ENCODE measurements around the gene CMBL. TPM values are rescaled to one million over a fixed set of nuclear protein-coding genes. Genes with fewer than 3 reads are reported as not detected.
"Not testable (repeated sequence)": the region's sequence is repeated elsewhere in the genome, so short reads cannot be mapped to it uniquely, and the experiment has no call there.

The CMBL gene
- polyA plus RNA-seq, 4 donors, result 43.2 to 60.2 (median 46.7) TPM

DNA sequence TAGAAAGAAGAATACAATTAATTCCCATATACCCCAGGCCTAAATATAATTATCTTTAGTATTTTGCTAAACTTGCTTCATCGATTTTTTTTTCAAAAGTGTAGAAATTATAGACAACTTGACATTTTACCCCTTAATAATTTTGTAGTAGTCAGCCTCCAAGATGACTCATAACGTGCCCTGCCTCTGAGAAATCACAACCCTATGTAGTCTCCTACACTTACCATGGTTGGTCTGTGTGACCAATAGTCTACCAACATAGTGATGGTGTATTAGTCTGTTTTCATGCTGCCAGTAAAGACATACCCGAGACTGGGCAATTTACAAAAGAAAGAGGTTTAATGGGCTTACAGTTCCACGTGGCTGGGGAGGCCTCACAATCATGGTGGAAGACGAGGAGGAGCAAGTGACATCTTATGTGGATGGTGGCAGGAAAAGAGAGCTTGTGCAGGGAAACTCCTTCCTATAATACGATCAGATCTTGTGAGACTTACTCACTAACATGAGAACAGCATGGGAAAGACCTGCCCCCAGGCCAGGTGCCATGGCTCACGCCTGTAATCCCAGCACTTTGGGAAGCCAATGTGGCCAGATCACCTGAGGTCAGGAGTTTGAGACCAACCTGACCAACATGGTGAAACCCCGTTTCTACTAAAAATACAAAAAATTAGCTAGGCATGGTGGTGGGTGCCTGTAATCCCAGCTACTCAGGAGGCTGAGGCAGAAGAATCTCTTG lies 3.3 kb upstream of the CMBL start:
- not testable (repeated sequence) for DNase-seq (ENCODE audit: low read depth in 4 of 4, low spot score in 3 of 4)

DNA sequence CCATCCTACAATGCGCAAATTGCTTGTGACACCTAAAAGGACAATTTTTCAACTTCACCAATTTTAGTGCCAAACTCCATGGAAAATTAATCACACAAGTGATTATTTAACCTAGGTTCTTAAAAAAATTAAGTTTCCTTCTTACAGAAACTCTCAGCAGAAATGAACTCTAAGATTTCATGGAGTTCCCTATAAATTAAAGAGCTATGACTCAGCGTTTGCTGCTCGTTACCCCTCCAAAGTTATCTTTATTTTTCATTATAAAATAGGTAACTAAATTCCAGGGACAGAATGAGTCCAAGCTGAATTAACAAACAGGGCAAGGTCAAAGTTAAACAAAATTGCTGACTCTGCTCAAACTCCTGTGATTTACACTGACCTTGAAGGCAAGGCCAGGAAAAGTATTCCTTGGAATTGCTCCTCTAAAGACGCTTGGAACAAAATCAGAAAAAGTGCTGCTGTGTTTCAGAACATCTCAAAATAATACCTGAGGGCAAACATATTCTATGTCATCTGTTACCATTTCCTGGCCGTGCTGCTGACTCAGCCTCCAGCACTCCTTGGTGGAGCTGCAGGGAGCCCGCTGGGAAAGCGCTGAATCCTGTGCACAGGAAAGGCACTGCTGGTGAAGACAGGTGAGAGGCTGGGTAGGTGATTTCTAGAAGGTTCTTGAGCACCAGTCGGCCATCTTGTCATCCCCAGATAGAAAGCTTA lies 2.5 kb upstream of the CMBL start:
- DNase-seq (ENCODE audit: low read depth in 4 of 4, low spot score in 3 of 4), result no peak

DNA sequence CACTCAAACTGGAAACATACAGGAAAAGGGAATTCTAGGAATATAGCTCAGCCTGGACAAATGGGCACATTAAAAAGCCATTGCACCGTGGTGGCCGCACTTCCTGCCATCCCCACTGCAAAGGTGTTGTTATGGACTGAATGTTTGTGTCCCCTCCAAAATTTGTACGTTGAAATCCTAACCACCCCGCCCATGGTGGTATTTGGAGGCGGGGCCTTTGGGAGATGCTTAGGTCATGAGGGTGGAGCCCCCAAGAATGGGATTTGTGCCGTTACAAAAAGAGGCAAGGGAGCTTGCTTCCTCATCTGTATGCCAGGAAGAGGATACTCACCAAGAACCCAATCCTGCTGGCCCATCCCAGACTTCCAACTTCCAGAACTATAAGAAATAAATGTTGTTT lies 1.1 kb upstream of the CMBL start:
- no peak for DNase-seq (ENCODE audit: low read depth in 4 of 4, low spot score in 3 of 4)

DNA sequence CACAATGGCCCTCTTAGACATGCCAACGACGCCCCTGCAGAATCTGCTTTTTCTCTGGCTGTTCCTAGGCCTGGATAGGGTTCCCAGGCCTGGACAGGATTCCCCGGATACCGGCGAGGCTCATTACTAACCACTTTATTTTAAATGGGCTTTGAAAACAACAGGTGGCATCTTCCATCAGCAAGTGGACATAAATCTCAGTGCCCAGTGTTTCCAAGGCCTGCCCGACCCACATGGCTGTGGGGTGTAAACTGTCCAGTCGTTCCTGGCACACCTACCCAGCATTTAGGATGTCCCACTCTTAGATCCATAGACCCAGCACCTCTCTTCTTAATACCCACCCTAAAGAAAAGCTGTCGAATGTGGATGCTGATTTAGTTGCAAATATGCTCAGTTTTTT lies 896 bp downstream of the CMBL start:
- no peak for DNase-seq (ENCODE audit: low read depth in 4 of 4, low spot score in 3 of 4)

DNA sequence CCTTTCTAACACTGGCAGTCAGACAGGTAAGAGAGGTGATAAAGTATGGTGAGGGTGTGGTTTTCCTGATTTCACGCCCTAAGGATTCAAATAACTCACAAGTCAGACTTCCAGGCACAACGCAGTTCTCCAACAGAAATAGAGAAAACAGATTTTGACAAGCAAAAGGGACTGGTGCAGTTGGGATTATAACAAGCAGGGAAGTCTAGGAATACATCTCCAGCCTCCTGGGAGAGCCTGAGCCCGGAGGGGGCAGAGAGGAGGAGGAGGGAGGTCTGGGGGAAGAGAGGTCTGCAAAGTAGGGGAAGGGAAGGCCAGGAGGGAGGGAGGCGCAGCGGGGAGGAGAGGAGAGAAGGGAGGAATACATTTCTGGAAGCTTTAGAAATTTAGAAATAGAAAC lies 1.6 kb downstream of the CMBL start:
- no peak for DNase-seq (ENCODE audit: low read depth in 4 of 4, low spot score in 3 of 4)

DNA sequence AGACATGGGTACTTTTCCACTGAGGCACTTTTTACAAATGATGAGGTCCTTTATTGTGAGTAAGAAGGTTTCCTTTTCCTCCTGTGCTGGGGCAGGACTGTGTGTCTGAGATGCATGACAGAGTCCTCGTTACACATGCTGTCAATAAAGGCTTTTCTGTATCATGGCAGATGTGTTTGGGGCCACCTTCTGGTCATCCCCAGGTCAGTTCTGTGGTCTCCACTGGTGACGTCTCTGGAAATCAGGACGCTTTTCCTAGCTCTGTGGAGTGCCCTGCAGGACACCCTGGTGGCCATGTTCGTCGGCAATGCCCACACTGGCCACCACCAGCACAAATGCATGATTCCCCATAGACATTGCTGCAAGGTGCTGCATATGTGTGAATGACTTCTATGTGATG lies 2.8 kb downstream of the CMBL start:
- DNase-seq (ENCODE audit: low read depth in 4 of 4, low spot score in 3 of 4), result no peak

DNA sequence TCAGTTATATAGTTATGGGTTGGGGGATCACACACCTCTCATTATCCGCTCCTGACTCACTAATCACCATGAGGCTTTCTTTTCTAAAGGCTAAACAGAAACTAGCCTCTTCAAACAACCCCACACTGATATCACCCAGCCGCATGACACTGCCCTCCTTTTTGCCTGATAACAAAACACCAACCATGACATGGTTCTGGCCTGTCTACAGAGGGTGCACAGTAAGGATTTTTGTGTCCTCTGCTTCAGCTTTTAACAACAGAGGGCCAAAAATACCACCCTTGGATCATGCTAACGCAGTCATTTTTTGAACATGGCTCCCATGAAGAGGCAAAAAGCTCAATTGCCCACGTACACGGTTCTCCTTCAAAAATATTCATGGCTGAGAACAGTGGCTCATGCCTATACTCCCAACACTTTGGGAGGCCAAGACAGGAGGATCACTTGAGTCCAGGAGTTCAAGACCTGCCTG lies 4.0 kb downstream of the CMBL start:
- no peak for DNase-seq (ENCODE audit: low read depth in 4 of 4, low spot score in 3 of 4)

DNA sequence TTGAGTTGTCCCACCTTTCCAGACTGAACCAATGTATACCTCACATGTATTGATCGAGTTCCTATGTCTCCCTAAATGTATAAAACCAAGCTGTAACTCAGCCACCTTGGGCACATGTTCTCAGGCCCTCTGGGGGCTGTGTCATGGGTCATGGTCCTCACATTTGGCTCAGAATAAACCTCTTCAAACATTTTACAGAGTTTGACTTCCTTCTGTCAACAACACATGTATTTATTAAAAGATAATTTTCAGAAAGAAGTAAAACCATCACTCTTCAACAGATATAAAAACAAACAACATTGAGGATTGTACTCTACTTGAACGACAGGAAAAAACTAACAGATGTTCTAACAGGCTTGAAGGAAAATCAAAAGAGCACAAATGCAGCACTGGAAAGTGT lies 4.5 kb downstream of the CMBL start:
- no peak for DNase-seq (ENCODE audit: low read depth in 4 of 4, low spot score in 3 of 4)

DNA sequence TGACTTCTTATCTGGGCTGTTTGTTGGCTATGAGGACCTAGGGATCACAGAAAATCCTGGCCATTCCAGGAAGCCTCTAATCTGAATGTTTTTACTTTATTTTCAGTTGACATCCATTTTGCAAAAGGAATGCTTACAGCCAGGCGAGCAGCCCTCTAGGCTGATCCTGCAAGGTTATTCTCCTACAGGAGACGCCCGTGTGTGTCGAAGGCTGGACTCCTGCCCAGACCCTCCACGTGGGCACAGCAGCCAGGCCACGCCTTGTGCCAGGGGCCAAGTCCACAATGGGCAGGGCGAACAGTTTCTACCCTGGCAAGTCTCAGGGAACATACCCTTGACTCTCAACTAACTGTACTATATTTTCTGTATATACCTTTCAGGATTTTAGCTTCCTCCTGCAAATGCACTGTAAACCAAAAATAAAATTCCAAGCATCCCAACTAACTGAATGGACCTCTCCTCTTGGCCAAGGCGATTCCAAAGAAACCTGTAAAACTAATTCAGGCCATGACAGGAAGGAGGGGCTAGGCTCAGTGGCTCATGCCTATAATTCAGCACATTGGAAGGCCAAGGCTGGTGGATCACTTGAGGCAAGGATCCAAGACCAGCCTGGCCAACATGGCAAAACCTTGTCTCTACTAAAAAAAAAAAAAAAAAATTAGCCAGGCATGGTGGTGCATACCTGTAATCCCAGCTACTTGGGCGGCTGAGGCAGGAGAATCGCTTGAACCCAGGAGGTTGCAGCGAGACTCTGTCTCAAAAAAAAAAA lies 5.7 kb downstream of the CMBL start:
- no peak for DNase-seq (ENCODE audit: low read depth in 4 of 4, low spot score in 3 of 4)

DNA sequence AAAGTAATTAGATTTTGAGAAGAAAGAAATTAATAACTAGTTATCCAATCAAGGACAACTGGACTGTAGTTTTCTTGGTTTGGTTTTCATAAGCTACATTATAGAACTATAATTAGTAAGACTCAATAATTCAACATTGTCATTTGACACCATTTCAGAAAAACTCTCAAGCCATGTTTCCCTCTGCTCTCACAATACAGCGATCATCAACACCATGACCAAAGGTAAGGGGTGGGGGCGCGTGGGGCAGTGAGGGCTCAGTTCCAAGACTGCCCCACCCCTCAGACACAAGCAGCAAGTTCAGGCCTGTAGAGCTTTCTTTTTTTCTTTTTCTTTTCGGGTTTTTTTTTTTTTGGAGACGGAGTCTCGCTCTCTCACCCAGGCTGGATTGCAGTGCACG lies 6.4 kb downstream of the CMBL start:
- no peak for DNase-seq (ENCODE audit: low read depth in 4 of 4, low spot score in 3 of 4)

DNA sequence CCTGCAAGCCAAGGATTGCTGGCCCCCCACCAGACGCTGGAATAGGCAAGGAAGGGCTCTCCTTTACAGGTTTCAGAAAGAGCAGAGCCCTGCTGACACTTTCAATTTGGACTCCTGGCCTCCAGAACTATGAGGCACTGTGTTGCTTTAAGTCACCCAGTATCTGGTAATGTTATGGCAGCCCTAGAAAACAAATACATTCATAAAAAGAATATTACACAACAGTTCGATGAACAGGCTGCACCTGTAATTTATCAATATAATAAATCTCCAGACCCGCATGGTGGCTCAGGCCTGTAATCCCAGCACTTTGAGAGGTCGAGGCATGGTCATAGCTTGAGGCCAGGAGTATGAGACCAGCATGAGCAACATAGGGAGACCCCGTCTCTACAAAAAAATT lies 7.5 kb downstream of the CMBL start:
- no peak for DNase-seq (ENCODE audit: low read depth in 4 of 4, low spot score in 3 of 4)

DNA sequence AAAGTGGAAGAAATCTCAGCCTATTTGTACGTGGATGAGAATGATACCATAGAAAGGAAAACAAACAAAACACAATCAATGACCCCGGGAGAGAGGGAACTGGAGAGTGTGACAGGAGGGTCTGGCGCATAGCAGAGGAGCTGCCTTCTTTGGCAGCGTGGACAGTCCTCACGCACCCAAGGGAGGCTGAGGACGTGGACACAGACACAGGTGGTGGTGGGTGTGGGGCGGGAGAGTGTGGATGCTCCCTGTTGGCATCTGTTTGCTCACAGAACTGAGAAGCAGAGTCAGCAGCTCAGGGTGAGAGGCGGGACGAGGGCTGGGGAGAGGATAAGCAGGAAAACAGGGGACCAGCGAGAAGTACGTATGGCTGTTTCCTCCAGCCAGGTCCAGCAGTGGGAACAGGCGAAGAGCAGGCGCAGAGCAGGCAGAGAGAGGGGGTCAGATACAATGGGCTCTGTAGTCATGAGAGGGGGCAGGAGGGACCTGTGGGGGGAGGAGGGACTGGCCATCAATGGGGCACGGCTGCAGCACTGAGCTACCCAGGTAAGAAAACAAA lies 10.0 kb downstream of the CMBL start:
- DNase-seq (ENCODE audit: low read depth in 4 of 4, low spot score in 3 of 4), result no peak

DNA sequence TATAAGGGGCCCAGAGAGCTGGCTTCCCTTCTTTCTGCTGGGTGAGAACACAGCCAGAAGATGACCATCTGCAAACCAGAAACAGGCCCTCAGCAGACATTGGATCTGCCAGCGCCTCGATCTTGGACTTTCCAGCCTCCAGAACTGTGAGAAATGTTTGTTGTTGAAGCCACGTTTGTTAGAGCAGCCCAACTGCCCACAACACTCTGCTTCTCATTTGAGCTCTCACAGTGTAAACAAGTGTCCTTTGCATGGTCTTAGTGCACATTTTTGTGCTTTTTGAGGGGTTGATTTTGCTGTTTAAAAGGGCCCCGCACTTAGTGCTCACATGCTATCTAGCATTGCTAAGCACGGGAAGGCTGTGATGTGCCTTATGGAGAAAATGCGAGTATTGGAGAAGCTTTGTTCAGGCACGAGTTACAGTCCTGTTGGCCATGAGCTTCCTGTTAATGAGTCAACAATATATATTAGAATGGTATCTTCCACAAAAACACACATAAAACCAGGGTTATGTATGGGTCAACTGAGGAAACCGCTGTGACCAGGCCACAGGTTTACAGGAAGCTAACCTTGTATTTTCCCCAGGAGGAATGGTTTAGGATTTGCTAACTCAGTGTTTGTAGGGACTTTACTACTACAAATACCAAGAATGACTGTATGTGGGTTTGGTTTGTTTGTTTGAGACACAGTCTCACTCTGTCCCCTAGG lies 11.9 kb downstream of the CMBL start:
- DNase-seq (ENCODE audit: low read depth in 4 of 4, low spot score in 3 of 4), result no peak

DNA sequence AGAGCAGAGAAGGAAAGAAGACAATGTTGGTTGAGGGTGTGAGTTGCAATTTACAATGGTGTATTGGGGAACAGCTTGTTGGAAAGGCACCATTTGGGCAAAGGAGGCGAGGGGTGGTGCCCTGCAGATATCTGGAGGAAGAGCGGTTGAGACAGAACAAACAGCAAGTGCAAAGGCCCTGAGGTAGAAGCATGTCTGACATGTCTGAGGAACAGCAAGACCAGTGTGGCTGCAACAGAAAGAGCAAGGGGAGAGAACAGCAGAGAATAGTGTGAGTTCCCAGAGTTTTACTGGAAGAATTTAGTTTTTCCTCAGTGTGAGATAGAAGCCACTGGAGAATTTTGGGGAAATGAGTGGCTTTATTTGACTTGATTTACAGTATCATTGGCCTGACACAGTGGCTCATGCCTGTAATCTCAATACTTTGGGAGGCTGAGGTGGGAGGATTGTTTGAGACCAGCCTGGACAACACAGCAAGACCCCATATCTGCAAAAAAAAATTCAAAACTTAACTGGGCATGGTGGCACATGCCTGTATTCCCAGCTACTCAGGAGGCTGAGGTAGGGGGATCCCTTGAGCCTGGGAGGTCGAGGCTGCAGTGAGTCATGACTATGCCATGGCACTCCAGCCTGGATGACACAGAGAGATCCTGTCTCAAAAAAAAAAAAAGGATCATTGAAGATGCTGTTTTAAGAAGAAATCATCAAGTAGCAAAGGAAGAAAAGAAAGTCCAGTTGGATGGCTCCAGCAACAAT lies 13.6 kb downstream of the CMBL start:
- no peak for DNase-seq (ENCODE audit: low read depth in 4 of 4, low spot score in 3 of 4)

DNA sequence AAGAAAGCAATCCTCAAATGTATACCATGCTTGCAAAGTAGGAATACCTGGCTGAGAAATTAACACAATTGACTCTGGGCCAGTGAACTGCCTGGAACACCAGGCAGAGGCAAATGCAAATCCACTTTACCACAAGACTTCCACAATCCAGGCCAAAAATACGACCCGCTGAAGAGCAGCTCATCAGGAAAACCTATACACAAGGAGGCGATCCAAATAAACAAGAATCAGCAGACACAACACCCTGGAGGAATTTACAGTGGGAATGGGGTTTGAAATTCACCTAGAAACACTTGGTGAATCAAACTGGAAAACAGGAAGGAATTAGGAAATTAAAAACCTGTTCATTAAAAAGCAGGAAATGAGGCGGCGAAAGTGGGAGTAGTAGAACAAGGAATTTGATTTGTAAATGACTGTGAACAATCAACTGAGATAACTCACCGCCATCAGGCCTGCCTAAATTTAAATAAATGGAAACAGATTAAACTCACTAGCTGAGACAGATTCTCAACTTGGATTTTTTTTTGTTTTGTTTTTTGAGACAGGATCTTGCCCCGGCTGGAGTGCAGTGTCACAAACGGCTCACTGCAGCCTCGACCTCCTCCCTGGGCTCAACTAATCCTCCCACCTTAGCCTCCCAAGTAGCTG lies 15.9 kb downstream of the CMBL start:
- no peak for DNase-seq (ENCODE audit: low read depth in 4 of 4, low spot score in 3 of 4)

DNA sequence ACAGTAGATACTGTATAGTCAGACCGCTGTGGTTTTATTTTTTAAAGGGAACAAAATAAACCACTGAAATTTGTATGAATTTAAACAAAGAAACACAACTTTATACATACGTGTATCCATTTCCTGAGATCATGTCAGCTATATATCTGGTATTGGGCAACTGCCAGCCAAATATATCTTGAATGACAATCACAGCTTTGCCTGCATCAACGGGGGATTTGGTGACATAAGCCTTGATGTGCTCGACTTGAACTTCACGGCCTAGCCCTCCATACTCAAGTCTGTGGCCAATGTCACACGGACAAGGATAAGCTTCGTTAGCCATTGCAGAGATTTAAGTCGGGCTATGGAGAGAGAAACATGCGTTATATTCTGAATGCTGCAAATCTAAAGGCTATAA lies 17.3 kb downstream of the CMBL start:
- DNase-seq (ENCODE audit: low read depth in 4 of 4, low spot score in 3 of 4), result no peak

DNA sequence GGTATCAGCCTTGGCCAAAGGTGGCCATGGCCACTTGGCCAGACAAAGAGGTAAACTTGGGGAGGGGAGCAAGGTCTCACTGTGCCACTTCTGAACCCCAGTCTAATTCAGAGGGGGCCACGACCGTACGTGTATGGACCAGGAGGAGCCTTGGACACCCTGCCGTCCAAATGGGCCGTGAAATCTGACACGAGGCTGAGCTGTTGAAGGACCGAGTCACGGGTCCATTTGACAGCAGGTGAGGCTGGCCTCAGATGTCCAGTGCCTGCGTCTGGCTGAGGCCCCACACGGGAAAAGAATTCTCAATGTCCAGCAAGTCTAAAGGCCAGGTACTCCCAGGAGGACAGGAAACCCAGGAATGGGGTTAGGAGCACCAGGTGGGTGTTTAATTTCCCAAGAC lies 17.7 kb downstream of the CMBL start:
- no peak for DNase-seq (ENCODE audit: low read depth in 4 of 4, low spot score in 3 of 4)

DNA sequence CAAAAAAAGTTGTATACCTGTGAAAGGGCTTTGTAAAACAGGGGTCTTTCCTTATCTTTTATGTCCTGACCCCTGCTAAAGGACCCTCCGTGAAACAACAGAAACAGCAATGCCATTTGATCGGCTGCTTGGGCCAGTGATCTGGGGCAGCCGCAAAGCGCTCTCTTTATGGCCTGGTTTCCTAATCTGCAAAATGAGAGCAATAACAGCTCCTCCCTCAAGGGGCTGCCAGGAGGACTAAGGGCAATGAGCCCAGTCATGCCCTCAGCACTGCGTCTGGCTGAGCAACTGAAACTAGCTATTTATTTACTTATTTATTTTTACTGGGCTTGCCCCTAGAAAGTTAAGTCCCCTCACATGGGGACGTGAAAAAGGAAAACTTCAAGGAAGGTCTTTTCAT lies 18.3 kb downstream of the CMBL start:
- DNase-seq (ENCODE audit: low read depth in 4 of 4, low spot score in 3 of 4), result no peak

DNA sequence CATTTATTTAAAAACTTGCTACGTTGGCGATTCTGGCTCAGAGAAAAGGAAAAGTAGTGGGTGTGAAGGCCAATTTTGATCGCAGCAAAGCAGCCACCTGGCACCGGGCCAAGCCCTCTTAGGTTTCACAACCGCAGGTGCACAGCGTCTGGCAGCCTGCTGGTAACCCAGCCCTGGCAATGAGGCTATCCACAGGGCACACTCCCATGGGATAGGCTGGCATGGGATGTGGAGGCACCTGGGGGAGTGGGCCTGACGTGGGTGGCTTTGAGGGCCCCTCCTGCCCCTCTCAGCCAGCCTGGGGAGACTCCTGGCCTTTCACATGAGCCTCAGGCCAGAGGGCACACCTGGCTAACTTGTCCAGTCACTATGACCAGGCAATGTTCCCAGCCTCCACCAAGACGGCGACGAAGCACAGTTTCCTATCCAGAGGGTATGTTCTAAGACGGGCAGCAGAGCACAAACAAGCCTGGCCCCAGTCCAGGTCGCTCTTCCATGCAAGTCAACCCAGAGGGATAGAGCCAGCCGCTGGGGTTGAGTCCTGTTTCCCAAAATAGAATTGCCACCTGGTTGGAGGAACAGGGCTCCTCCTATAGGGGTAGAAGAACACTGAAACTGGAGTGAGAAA lies 19.0 kb downstream of the CMBL start:
- peak in 1 of 4 donors; percentile 70 for DNase-seq (ENCODE audit: low read depth in 4 of 4, low spot score in 3 of 4)

Data from right renal pelvis (tissue), 4 donors.